ENCODE results near the gene PITPNM3. TPM values are rescaled to one million over a fixed set of nuclear protein-coding genes. Genes with fewer than 3 reads are reported as not detected.
A peak's percentile ranks its signal among the peaks of the same experiment; 100 is the strongest.

PITPNM3 gene
- total and polyA plus RNA-seq, 11 donors = 0.16 to 1.7 (median 0.33) TPM

DNA sequence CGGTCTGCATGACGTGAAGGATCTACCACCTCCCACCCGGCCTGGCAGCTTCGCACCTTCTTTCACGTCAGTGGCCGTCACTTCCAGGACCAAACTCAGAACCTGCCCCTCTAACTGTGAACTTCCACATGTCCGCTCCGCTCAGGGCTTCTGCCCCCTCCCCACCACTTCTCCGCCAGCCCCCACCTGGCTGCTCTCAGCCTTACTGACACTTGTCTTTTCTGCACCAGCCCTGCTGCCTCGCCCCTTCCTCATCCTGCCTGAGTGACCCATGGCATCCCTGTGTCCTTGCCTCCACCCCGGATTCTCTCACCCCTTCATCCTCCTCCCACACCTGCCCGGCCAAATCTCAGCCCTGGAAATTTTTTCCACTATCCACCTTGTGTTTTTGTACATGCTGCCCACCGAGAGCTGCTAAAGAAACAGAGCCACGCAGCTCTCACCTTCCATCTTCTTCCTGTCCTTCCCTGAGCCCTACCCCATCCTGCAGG is 97.8 kb downstream of the PITPNM3 start:
- Histone ChIP-seq H3K9me3 (no peaks in the 10 kb centered on the region), H3K36me3 (no peaks in the 10 kb centered on the region), H3K4me1 (peaks cover 0 to 17% (median 4%) of the 10 kb centered on the region in 12 donors), H3K27ac (no peak overlapping the region), H3K4me3 (no peak overlapping the region), H3K27me3 (peaks cover 0 to 23% (median 9%) of the 10 kb centered on the region in 9 donors)
- 78 to 82% (median 80%) methylated on average over 14 of the region's 14 CpGs for WGBS, 4 donors
- TF ChIP-seq POLR2A (IDR thresholded peaks at IDR 0.05) = no peak
- TF ChIP-seq, protein P1, sequence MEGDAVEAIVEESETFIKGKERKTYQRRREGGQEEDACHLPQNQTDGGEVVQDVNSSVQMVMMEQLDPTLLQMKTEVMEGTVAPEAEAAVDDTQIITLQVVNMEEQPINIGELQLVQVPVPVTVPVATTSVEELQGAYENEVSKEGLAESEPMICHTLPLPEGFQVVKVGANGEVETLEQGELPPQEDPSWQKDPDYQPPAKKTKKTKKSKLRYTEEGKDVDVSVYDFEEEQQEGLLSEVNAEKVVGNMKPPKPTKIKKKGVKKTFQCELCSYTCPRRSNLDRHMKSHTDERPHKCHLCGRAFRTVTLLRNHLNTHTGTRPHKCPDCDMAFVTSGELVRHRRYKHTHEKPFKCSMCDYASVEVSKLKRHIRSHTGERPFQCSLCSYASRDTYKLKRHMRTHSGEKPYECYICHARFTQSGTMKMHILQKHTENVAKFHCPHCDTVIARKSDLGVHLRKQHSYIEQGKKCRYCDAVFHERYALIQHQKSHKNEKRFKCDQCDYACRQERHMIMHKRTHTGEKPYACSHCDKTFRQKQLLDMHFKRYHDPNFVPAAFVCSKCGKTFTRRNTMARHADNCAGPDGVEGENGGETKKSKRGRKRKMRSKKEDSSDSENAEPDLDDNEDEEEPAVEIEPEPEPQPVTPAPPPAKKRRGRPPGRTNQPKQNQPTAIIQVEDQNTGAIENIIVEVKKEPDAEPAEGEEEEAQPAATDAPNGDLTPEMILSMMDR (IDR thresholded peaks at IDR 0.05) = no peak
- DNase-seq = peak in 2 of 5 donors; percentile 15 to 44
- ATAC-seq = no peak
- intact Hi-C loops (cut with DNase I) = no loop called here

DNA sequence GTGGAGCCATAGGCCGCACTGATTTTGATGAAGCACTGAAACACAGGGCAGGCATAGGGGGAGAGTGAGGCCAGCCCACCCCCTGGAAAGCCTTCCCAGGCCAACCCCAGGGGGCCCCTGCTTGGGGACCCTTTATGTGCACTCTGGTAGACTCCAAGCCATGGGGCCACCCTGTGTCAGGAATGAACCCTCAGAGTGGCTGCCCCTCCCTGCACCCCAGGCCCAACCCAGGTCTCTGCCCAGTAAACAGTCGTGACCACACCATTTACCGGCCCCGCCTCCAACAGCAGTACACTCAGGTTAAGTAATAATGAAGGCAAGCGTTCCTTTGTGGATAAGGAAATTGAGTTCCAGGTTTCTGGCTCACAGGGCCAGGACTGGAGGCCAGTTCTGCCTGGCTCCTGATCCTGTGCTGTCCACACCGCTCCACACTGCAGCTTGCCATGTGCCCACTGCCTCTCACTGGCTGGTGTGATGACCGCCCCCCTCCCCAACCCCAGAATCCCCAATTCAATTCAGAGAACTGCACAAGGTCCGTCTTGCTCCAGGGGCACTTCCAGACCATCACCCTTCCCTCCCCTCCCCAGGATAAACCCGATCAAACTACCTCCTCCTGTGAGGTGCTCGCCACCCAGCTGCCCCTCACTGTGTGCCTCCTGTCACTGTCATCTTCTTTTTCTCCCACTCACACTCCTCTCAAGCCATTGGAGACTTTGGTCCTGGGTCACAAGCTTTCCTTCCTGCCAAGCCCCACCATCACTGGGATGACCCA is 98.5 kb downstream of the PITPNM3 start:
- Histone ChIP-seq H3K9me3 (no peaks in the 10 kb centered on the region), H3K4me3 (no peak overlapping the region), H3K27me3 (peaks cover 0 to 23% (median 9%) of the 10 kb centered on the region in 9 donors), H3K27ac (no peak overlapping the region), H3K36me3 (no peaks in the 10 kb centered on the region), H3K4me1 (peaks cover 0 to 17% (median 4%) of the 10 kb centered on the region in 12 donors)
- no peak for ATAC-seq
- DNase-seq = peak in 2 of 5 donors; percentile 13 to 34
- WGBS, 4 donors = 85 to 88% (median 87%) methylated on average over 10 of the region's 10 CpGs
- TF ChIP-seq POLR2A (IDR thresholded peaks at IDR 0.05) = no peak
- TF ChIP-seq, protein P1 (IDR thresholded peaks at IDR 0.05) = no peak
- intact Hi-C loops (cut with DNase I) = no loop called here

DNA sequence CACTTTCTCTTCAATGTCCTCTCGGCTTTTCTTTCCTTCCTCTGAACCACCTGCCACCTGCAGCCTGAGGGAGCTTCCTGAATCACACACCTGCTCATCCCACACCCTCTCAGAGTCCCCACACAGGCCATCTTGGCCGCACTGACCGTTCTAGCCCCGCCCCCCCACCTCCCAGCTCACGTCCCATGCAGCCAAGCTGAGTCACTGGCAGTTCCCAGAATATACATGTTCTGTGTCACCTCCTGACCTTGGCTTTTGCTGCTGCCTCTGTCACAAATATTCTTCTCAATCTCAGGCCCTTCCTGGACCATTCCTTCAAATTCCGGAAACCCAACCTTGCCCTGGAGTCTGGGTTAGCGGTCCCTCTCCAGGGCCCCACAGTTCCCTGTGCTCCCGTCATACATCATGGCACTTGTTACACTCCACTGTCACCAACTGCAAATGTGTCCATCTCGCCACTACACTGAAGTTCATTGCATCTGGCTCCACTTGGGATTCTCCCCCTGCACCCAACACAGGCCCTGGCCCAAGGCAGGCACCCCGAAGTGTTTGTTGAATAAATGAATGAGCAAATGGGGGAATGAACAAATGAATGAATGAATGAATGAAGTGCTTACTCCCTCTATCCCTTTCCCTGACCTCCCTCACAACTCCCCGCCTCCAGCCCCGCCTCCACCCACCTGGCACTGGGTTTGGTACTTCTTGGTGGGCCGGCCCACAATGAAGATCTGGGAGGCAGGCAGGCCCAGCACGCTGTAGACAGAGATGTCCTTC is 99.3 kb downstream of the PITPNM3 start:
- Histone ChIP-seq H3K36me3 (no peaks in the 10 kb centered on the region), H3K4me3 (no peak overlapping the region), H3K27me3 (peaks cover 0 to 23% (median 9%) of the 10 kb centered on the region in 9 donors), H3K9me3 (no peaks in the 10 kb centered on the region), H3K27ac (no peak overlapping the region), H3K4me1 (peaks cover 0 to 17% (median 4%) of the 10 kb centered on the region in 12 donors)
- ATAC-seq = peak; percentile 13 to 79 (median 74)
- TF ChIP-seq POLR2A (IDR thresholded peaks at IDR 0.05) = no peak
- TF ChIP-seq, protein P1 (IDR thresholded peaks at IDR 0.05) = no peak
- intact Hi-C loops (cut with DNase I) = no loop called here
- peak in 3 of 5 donors; percentile 37 to 64 (median 44) for DNase-seq
- WGBS, 4 donors = 69 to 79% (median 76%) methylated on average over 14 of the region's 14 CpGs

DNA sequence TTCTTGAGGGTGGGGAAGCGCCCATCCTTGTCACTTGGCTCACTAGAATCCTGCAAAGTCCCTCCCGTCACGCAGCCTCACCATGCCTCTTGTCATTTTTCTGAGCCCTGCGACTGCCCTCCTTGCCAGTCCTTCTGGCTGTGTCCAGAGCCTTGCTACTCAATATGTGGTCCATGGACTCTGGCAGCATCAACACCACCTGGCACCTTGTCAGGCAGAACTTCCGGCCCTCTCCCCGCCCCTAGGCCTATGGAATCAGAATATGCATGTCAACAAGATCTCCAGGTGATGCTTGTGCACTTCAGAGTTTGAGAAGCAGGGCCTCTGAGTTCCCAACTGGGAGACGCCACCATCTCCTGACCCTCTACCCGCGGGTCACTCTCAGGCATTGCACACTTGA is 100.0 kb downstream of the PITPNM3 start:
- H3K27ac ChIP-seq = no peak overlapping the region
- WGBS, 4 donors = 90 to 94% (median 92%) methylated on average over 9 of the region's 9 CpGs
- peaks cover 0 to 17% (median 4%) of the 10 kb centered on the region in 12 donors for H3K4me1 ChIP-seq
- H3K4me3 ChIP-seq = no peak overlapping the region
- H3K9me3 ChIP-seq = no peaks in the 10 kb centered on the region
- no peak for TF ChIP-seq POLR2A (IDR thresholded peaks at IDR 0.05)
- TF ChIP-seq, protein P1 (IDR thresholded peaks at IDR 0.05) = no peak
- DNase-seq (peak in 3 of 5 donors; percentile 11 to 26 (median 15)), ATAC-seq (no peak)
- no peaks in the 10 kb centered on the region for H3K36me3 ChIP-seq
- peaks cover 0 to 23% (median 9%) of the 10 kb centered on the region in 9 donors for H3K27me3 ChIP-seq
- intact Hi-C loops (cut with DNase I) = no loop called here

Measured in heart left ventricle (tissue), 16 donors.